ENCODE measurements around the gene INO80C.

INO80C gene

DNA sequence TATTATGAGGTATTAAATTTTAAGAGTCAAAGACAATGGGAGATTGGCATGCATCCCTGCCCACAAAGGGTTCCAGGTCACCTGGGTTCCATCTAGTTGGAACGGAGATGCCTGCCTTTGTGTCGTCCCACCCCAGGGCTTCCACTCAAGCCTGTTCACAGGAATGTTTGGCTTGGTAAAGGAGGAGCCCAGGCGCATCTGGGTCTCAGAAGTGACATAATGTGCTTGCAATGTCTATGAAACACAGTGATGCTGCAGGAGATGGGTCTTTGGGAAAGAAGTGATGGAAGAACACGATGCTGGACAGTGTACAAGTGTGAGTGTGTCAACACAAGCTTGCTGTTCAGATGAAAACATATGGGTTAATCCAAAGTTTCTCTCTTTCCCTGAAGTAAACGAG lies 71.0 kb downstream of the INO80C start:
- ChIA-PET CTCF (interaction anchor here (0.7 kb wide), 1 partner anchor 202 kb away, joined by 3 read pairs; no protein-coding TSS in a partner anchor), POLR2A (no interaction called here)
- no peak for DNase-seq (ENCODE audit: extremely low spot score)
- TF ChIP-seq, protein P1, sequence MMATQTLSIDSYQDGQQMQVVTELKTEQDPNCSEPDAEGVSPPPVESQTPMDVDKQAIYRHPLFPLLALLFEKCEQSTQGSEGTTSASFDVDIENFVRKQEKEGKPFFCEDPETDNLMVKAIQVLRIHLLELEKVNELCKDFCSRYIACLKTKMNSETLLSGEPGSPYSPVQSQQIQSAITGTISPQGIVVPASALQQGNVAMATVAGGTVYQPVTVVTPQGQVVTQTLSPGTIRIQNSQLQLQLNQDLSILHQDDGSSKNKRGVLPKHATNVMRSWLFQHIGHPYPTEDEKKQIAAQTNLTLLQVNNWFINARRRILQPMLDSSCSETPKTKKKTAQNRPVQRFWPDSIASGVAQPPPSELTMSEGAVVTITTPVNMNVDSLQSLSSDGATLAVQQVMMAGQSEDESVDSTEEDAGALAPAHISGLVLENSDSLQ (IDR thresholded peaks at IDR 0.05) = no peak
- TF ChIP-seq CTBP1 (IDR thresholded peaks at IDR 0.05; ENCODE audit: borderline replicate concordance) = no peak
- TF ChIP-seq LEF1 (IDR thresholded peaks at IDR 0.05; ENCODE audit: borderline replicate concordance) = no peak
- no peak for TF ChIP-seq NFRKB (IDR thresholded peaks at IDR 0.05)
- no peak for TF ChIP-seq TARDBP (IDR thresholded peaks at IDR 0.05)
- TF ChIP-seq ZNF384 (IDR thresholded peaks at IDR 0.05) = no peak
- no peak for TF ChIP-seq FOXM1 (IDR thresholded peaks at IDR 0.05; ENCODE audit: borderline replicate concordance)
- TF ChIP-seq FOXK2 (IDR thresholded peaks at IDR 0.05) = no peak
- TF ChIP-seq L3MBTL2 (conservative IDR thresholded peaks at IDR 0.05) = no peak
- TF ChIP-seq BHLHE40 (IDR thresholded peaks at IDR 0.05; ENCODE audit: borderline replicate concordance) = no peak
- no peak for TF ChIP-seq ARNT (IDR thresholded peaks at IDR 0.05)
- TF ChIP-seq FOXA1 (IDR thresholded peaks at IDR 0.05) = no peak
- TF ChIP-seq SP1 (IDR thresholded peaks at IDR 0.05) = no peak

DNA sequence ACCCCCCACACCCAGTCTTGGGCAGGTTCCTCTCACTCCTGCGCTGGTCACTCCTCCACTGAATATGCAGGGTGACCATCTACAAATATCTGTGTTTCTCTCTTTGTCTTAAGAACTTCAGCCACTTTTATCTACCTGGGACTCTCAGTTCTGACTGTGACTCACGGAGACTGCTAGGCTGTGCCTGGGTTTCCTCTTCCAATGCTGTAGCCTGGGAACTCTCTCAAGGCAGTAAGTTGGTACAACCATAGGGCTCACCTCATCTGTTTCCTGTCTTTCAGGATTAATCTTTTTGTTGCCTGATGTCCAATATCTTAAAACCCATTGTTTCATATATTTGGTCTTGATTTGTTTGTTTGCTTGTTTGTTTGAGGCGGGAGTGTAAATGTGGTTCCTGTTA lies 73.4 kb downstream of the INO80C start:
- POLR2A ChIA-PET = no interaction called here
- DNase-seq (ENCODE audit: extremely low spot score) = no peak
- CTCF ChIA-PET = no interaction called here
- TF ChIP-seq SUZ12 (IDR thresholded peaks at IDR 0.05) (no peak), HDGF (IDR thresholded peaks at IDR 0.05; ENCODE audit: borderline replicate concordance) (no peak), FOXM1 (IDR thresholded peaks at IDR 0.05; ENCODE audit: borderline replicate concordance) (no peak), FOXK2 (IDR thresholded peaks at IDR 0.05) (no peak), ELF4 (IDR thresholded peaks at IDR 0.05) (no peak), BHLHE40 (IDR thresholded peaks at IDR 0.05; ENCODE audit: borderline replicate concordance) (no peak), L3MBTL2 (conservative IDR thresholded peaks at IDR 0.05) (no peak), CTBP1 (IDR thresholded peaks at IDR 0.05; ENCODE audit: borderline replicate concordance) (no peak), FOXA1 (IDR thresholded peaks at IDR 0.05) (no peak), TARDBP (IDR thresholded peaks at IDR 0.05) (no peak), ZNF384 (IDR thresholded peaks at IDR 0.05) (no peak), SP1 (IDR thresholded peaks at IDR 0.05) (no peak), NFRKB (IDR thresholded peaks at IDR 0.05) (no peak), LEF1 (IDR thresholded peaks at IDR 0.05; ENCODE audit: borderline replicate concordance) (no peak), ARNT (IDR thresholded peaks at IDR 0.05) (no peak)
- TF ChIP-seq, protein P1 (IDR thresholded peaks at IDR 0.05) = no peak

DNA sequence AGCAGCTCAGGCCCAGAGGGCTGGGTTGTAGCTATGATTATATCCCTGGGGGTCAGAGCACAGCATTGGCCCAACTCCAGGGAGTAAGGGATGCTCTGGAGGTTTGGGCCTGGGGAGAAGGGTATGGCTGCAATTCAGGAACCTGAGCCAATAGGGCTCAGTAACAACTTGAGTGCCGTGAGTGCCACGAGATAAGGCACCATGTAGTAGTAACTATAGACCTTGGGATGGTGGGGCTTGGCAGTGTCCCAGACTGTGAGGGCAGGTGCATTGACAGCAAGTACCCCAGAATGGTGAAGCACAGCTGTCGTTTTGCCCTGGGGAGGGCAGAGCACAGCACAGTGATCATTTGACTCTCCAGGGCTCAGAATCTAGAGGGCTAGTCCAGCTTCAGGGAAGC lies 75.5 kb downstream of the INO80C start:
- ChIA-PET POLR2A (interaction anchor here (1.0 kb wide), 2 partner anchors 76 to 182 kb away, joined by 3 read pairs; partner anchors contain the start of gene INO80C), CTCF (interaction anchor here (0.5 kb wide), 1 partner anchor 36 kb away, joined by 3 read pairs; no protein-coding TSS in a partner anchor)
- TF ChIP-seq FOXM1 (IDR thresholded peaks at IDR 0.05; ENCODE audit: borderline replicate concordance) (no peak), ELF4 (IDR thresholded peaks at IDR 0.05) (no peak), ARNT (IDR thresholded peaks at IDR 0.05) (no peak), FOXA1 (IDR thresholded peaks at IDR 0.05) (no peak), NFRKB (IDR thresholded peaks at IDR 0.05) (no peak), TARDBP (IDR thresholded peaks at IDR 0.05) (no peak), CTBP1 (IDR thresholded peaks at IDR 0.05; ENCODE audit: borderline replicate concordance) (no peak), BHLHE40 (IDR thresholded peaks at IDR 0.05; ENCODE audit: borderline replicate concordance) (no peak), SUZ12 (IDR thresholded peaks at IDR 0.05) (no peak), ZNF384 (IDR thresholded peaks at IDR 0.05) (no peak), L3MBTL2 (conservative IDR thresholded peaks at IDR 0.05) (no peak), FOXK2 (IDR thresholded peaks at IDR 0.05) (no peak), LEF1 (IDR thresholded peaks at IDR 0.05; ENCODE audit: borderline replicate concordance) (no peak), HDGF (IDR thresholded peaks at IDR 0.05; ENCODE audit: borderline replicate concordance) (no peak)
- TF ChIP-seq, protein P1 (IDR thresholded peaks at IDR 0.05) = no peak
- no peak for DNase-seq (ENCODE audit: extremely low spot score)

DNA sequence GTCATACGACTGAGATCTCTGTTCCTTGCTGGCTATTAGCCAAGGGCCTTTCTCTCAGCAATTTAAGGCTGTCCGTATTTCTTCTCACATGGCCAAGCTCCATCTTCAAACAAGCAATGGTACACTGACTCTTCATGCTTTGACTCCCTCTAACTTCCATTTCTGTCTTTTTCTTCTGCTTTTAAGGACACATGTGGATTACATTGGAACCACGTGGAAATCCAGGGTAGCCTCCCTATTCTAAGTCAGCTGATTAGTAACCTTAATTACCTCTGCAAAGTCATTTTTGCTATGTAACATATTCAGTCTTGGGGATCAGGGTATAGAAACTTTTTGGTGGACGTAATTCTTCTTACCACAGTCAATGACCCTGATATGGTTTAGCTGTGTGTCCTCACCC lies 79.2 kb downstream of the INO80C start:
- POLR2A ChIA-PET = no interaction called here
- CTCF ChIA-PET = interaction anchor here (0.8 kb wide), 1 partner anchor 11 kb away, joined by 3 read pairs; no protein-coding TSS in a partner anchor

More for the DNA sequence above, 79.2 kb downstream of the INO80C start:
- TF ChIP-seq ARNT (IDR thresholded peaks at IDR 0.05) (no peak), L3MBTL2 (conservative IDR thresholded peaks at IDR 0.05) (no peak), CTBP1 (IDR thresholded peaks at IDR 0.05; ENCODE audit: borderline replicate concordance) (no peak), ZNF384 (IDR thresholded peaks at IDR 0.05) (no peak), ELF4 (IDR thresholded peaks at IDR 0.05) (no peak), SP1 (IDR thresholded peaks at IDR 0.05) (no peak), HDGF (IDR thresholded peaks at IDR 0.05; ENCODE audit: borderline replicate concordance) (no peak), SUZ12 (IDR thresholded peaks at IDR 0.05) (no peak), BHLHE40 (IDR thresholded peaks at IDR 0.05; ENCODE audit: borderline replicate concordance) (no peak), NFRKB (IDR thresholded peaks at IDR 0.05) (no peak), FOXA1 (IDR thresholded peaks at IDR 0.05) (no peak), LEF1 (IDR thresholded peaks at IDR 0.05; ENCODE audit: borderline replicate concordance) (no peak), TARDBP (IDR thresholded peaks at IDR 0.05) (no peak), FOXK2 (IDR thresholded peaks at IDR 0.05) (no peak), FOXM1 (IDR thresholded peaks at IDR 0.05; ENCODE audit: borderline replicate concordance) (no peak)
- TF ChIP-seq, protein P1 (IDR thresholded peaks at IDR 0.05) = no peak
- no peak for DNase-seq (ENCODE audit: extremely low spot score)
